ENCODE measurements around the gene ABCA5.
"Not testable (repeated sequence)": the region's sequence is repeated elsewhere in the genome, so short reads cannot be mapped to it uniquely, and the experiment has no call there.

Gene ABCA5

GRCh38 chr17:69196105-69196653 lies 130.8 kb downstream of the ABCA5 start:
- DNase-seq = not testable (repeated sequence)
